Measurements from ENCODE around the gene DHH.

Gene DHH

GRCh38 chr12:49109641-49110463 lies 15.3 kb upstream of the DHH start:
- in situ Hi-C loops (cut with HindIII; ENCODE audit: low sequenced_read_pairs), result no loop called here

GRCh38 chr12:49108958-49109404 lies 14.4 kb upstream of the DHH start:
- in situ Hi-C loops (cut with HindIII; ENCODE audit: low sequenced_read_pairs), result no loop called here

- in situ Hi-C loops (cut with HindIII; ENCODE audit: low sequenced_read_pairs), result no loop called here
Observed at GRCh38 chr12:49105504-49106084, 11.0 kb upstream of the DHH start.

- in situ Hi-C loops (cut with HindIII; ENCODE audit: low sequenced_read_pairs), result no loop called here
Observed at GRCh38 chr12:49104822-49105221, 10.2 kb upstream of the DHH start.

- in situ Hi-C loops (cut with HindIII; ENCODE audit: low sequenced_read_pairs), result no loop called here
Observed at GRCh38 chr12:49100380-49100779, 5.8 kb upstream of the DHH start.

GRCh38 chr12:49098703-49099102 lies 4.1 kb upstream of the DHH start:
- in situ Hi-C loops (cut with HindIII; ENCODE audit: low sequenced_read_pairs), result no loop called here

GRCh38 chr12:49098035-49098451 lies 3.4 kb upstream of the DHH start:
- in situ Hi-C loops (cut with HindIII; ENCODE audit: low sequenced_read_pairs), result no loop called here

GRCh38 chr12:49097381-49097780 lies 2.8 kb upstream of the DHH start:
- in situ Hi-C loops (cut with HindIII; ENCODE audit: low sequenced_read_pairs), result no loop called here

- in situ Hi-C loops (cut with HindIII; ENCODE audit: low sequenced_read_pairs), result no loop called here
Observed at GRCh38 chr12:49094975-49095365, 369 bp upstream of the DHH start.

- in situ Hi-C loops (cut with HindIII; ENCODE audit: low sequenced_read_pairs), result no loop called here
Observed at GRCh38 chr12:49093792-49094159, 825 bp downstream of the DHH start.

GRCh38 chr12:49092816-49093406 lies 1.7 kb downstream of the DHH start:
- in situ Hi-C loops (cut with HindIII; ENCODE audit: low sequenced_read_pairs), result no loop called here

GRCh38 chr12:49092086-49092815 lies 2.4 kb downstream of the DHH start:
- in situ Hi-C loops (cut with HindIII; ENCODE audit: low sequenced_read_pairs), result no loop called here

GRCh38 chr12:49091836-49092085 lies 2.8 kb downstream of the DHH start:
- in situ Hi-C loops (cut with HindIII; ENCODE audit: low sequenced_read_pairs), result no loop called here

GRCh38 chr12:49091056-49091835 lies 3.4 kb downstream of the DHH start:
- in situ Hi-C loops (cut with HindIII; ENCODE audit: low sequenced_read_pairs), result no loop called here

- in situ Hi-C loops (cut with HindIII; ENCODE audit: low sequenced_read_pairs), result no loop called here
Observed at GRCh38 chr12:49089821-49090773, 4.5 kb downstream of the DHH start.

- in situ Hi-C loops (cut with HindIII; ENCODE audit: low sequenced_read_pairs), result no loop called here
Observed at GRCh38 chr12:49088932-49089330, 5.7 kb downstream of the DHH start.

- in situ Hi-C loops (cut with HindIII; ENCODE audit: low sequenced_read_pairs), result no loop called here
Observed at GRCh38 chr12:49088150-49088931, 6.3 kb downstream of the DHH start.

- in situ Hi-C loops (cut with HindIII; ENCODE audit: low sequenced_read_pairs), result no loop called here
Observed at GRCh38 chr12:49086116-49086515, 8.5 kb downstream of the DHH start.

- in situ Hi-C loops (cut with HindIII; ENCODE audit: low sequenced_read_pairs), result no loop called here
Observed at GRCh38 chr12:49084438-49084837, 10.2 kb downstream of the DHH start.

All from endothelial cell of hepatic sinusoid (primary cell).